Osteocyte (in vitro differentiated cells): ENCODE results near the gene ERV3-1. TPM values are rescaled to one million over a fixed set of nuclear protein-coding genes. Genes with fewer than 3 reads are reported as not detected.
A peak's percentile ranks its signal among the peaks of the same experiment; 100 is the strongest.
"Not testable (repeated sequence)": the region's sequence is repeated elsewhere in the genome, so short reads cannot be mapped to it uniquely, and the experiment has no call there.

Experiments
- DNase-seq: peaks from one replicate; pipeline ENCODE4 v3.0.0; 2021; ENCODE audit warnings: mixed read lengths; ENCODE audit not compliant: unreplicated experiment; ENCODE audit errors: extremely low spot score
- H3K27ac Mint-ChIP-seq: one replicate; pipeline ENCODE4 v1.8.0; 2021; ENCODE audit warnings: mild to moderate bottlenecking, mixed read lengths; ENCODE audit not compliant: unreplicated experiment
- H3K27me3 Mint-ChIP-seq: one replicate; pipeline ENCODE4 v1.8.0; 2021; ENCODE audit warnings: mixed read lengths; ENCODE audit not compliant: unreplicated experiment
- H3K36me3 Mint-ChIP-seq: one replicate; pipeline ENCODE4 v1.8.0; 2021; ENCODE audit warnings: mixed read lengths; ENCODE audit not compliant: unreplicated experiment
- H3K4me1 Mint-ChIP-seq: one replicate; pipeline ENCODE4 v1.8.0; 2021; ENCODE audit warnings: mixed read lengths; ENCODE audit not compliant: unreplicated experiment
- H3K4me3 Mint-ChIP-seq: one replicate; pipeline ENCODE4 v1.8.0; 2021; ENCODE audit warnings: mild to moderate bottlenecking, moderate library complexity, mixed read lengths; ENCODE audit not compliant: unreplicated experiment
- H3K9me3 Mint-ChIP-seq: one replicate; pipeline ENCODE4 v1.8.0; 2021; ENCODE audit warnings: mixed read lengths; ENCODE audit not compliant: unreplicated experiment
- CTCF ChIP-seq: fragments of 200-600 bp; sonication (generic); IDR thresholded peaks from 2 replicates; pipeline ENCODE4 v1.5.0; 2021; ENCODE audit warnings: antibody characterized with exemption, mild to moderate bottlenecking, moderate library complexity
- total RNA-seq: library from RNA; stranded (reverse); gene quantifications from 2 replicates; pipeline ENCODE4 v1.2.1, GENCODE V29; 2021

Gene ERV3-1
- total RNA-seq, 1 donor from 2014 or later = 19.0 TPM

GRCh38 chr7:65037740-65038688, 31.5 kb upstream of the ERV3-1 start:
- peak; percentile 98 for DNase-seq
- Mint-ChIP-seq H3K9me3 (no peaks in the 10 kb centered on the region), H3K4me3 (peak overlapping the region; percentile 77), H3K27me3 (no peaks in the 10 kb centered on the region), H3K4me1 (peaks cover 16% of the 10 kb centered on the region), H3K27ac (no peak overlapping the region), H3K36me3 (no peaks in the 10 kb centered on the region)
- no peak for TF ChIP-seq CTCF

- H3K27ac Mint-ChIP-seq, H3K27me3 Mint-ChIP-seq, DNase-seq, H3K4me3 Mint-ChIP-seq, H3K36me3 Mint-ChIP-seq, H3K9me3 Mint-ChIP-seq: not testable (repeated sequence)
- peaks cover 16% of the 10 kb centered on the region for H3K4me1 Mint-ChIP-seq
These were observed 30.0 kb upstream of the ERV3-1 start for GRCh38 chr7:65036526-65036925.

- not testable (repeated sequence) for H3K27me3 Mint-ChIP-seq, H3K9me3 Mint-ChIP-seq, H3K27ac Mint-ChIP-seq, DNase-seq, H3K4me3 Mint-ChIP-seq, H3K36me3 Mint-ChIP-seq
- H3K4me1 Mint-ChIP-seq = peaks cover 16% of the 10 kb centered on the region
These were observed 29.0 kb upstream of the ERV3-1 start for GRCh38 chr7:65035469-65035868.

- H3K9me3 Mint-ChIP-seq, H3K36me3 Mint-ChIP-seq, H3K4me1 Mint-ChIP-seq, H3K27me3 Mint-ChIP-seq, H3K4me3 Mint-ChIP-seq, DNase-seq, H3K27ac Mint-ChIP-seq: not testable (repeated sequence)
These were observed 27.8 kb upstream of the ERV3-1 start for GRCh38 chr7:65034120-65034782.

GRCh38 chr7:65033391-65033790, 26.9 kb upstream of the ERV3-1 start:
- H3K36me3 Mint-ChIP-seq, DNase-seq, H3K4me1 Mint-ChIP-seq, H3K27me3 Mint-ChIP-seq, H3K9me3 Mint-ChIP-seq, H3K27ac Mint-ChIP-seq, H3K4me3 Mint-ChIP-seq: not testable (repeated sequence)

GRCh38 chr7:65025023-65025422, 18.5 kb upstream of the ERV3-1 start:
- not testable (repeated sequence) for H3K27me3 Mint-ChIP-seq, H3K36me3 Mint-ChIP-seq, DNase-seq, H3K9me3 Mint-ChIP-seq, H3K4me3 Mint-ChIP-seq, H3K4me1 Mint-ChIP-seq, H3K27ac Mint-ChIP-seq

GRCh38 chr7:65020978-65021377, 14.5 kb upstream of the ERV3-1 start:
- H3K4me3 Mint-ChIP-seq, H3K9me3 Mint-ChIP-seq, H3K4me1 Mint-ChIP-seq, DNase-seq, H3K27ac Mint-ChIP-seq, H3K36me3 Mint-ChIP-seq, H3K27me3 Mint-ChIP-seq: not testable (repeated sequence)

GRCh38 chr7:65009881-65010280, 3.4 kb upstream of the ERV3-1 start:
- not testable (repeated sequence) for H3K4me3 Mint-ChIP-seq, H3K36me3 Mint-ChIP-seq, H3K27ac Mint-ChIP-seq, H3K27me3 Mint-ChIP-seq, H3K9me3 Mint-ChIP-seq
- peaks cover 17% of the 10 kb centered on the region for H3K4me1 Mint-ChIP-seq
- DNase-seq = peak; percentile 44

- H3K36me3 Mint-ChIP-seq = not testable (repeated sequence)
These were observed 2.9 kb upstream of the ERV3-1 start for GRCh38 chr7:65009394-65009793.

GRCh38 chr7:65007036-65007435, 549 bp upstream of the ERV3-1 start:
- not testable (repeated sequence) for DNase-seq, H3K27me3 Mint-ChIP-seq
- Mint-ChIP-seq H3K9me3 (peaks cover 10% of the 10 kb centered on the region), H3K4me3 (peak overlapping the region; percentile 95), H3K4me1 (peaks cover 26% of the 10 kb centered on the region), H3K36me3 (peaks cover 22% of the 10 kb centered on the region), H3K27ac (peak overlapping the region; percentile 99)

More at GRCh38 chr7:65009394-65009793, 2.9 kb upstream of the ERV3-1 start:
- not testable (repeated sequence) for H3K9me3 Mint-ChIP-seq, H3K27ac Mint-ChIP-seq, H3K27me3 Mint-ChIP-seq, H3K4me3 Mint-ChIP-seq, DNase-seq
- H3K4me1 Mint-ChIP-seq = peaks cover 22% of the 10 kb centered on the region
